Activated CD4-positive, alpha-beta T cell treated with anti-CD3 and anti-CD28 coated beads, Interleukin-2, amount 10 ng/mL, durations not matched to agents 24 days and 14 days (primary cell): ENCODE measurements around the gene SFMBT2. TPM values are rescaled to one million over a fixed set of nuclear protein-coding genes. Genes with fewer than 3 reads are reported as not detected.
A peak's percentile ranks its signal among the peaks of the same experiment; 100 is the strongest.

ENCODE experiments used
- DNase-seq: peaks from one replicate; pipeline ENCODE4 v3.0.0; 2022
- H3K27ac Mint-ChIP-seq: one replicate; pipeline ENCODE4 v1.8.0; 2022; ENCODE audit warnings: mild to moderate bottlenecking, mixed read lengths
- H3K27me3 Mint-ChIP-seq: one replicate; pipeline ENCODE4 v1.8.0; 2022; ENCODE audit warnings: mixed read lengths
- H3K36me3 Mint-ChIP-seq: one replicate; pipeline ENCODE4 v1.8.0; 2022; ENCODE audit warnings: low read depth, mild to moderate bottlenecking, mixed read lengths
- H3K4me1 Mint-ChIP-seq: one replicate; pipeline ENCODE4 v1.8.0; 2021; ENCODE audit warnings: mixed read lengths
- H3K4me3 Mint-ChIP-seq: one replicate; pipeline ENCODE4 v1.8.0; 2022; ENCODE audit warnings: mild to moderate bottlenecking, moderate library complexity, mixed read lengths
- H3K9me3 Mint-ChIP-seq: one replicate; pipeline ENCODE4 v1.8.0; 2021; ENCODE audit warnings: mixed read lengths
- intact Hi-C: fragments of 100-400 bp; cut with micrococcal nuclease; formaldehyde crosslinking; loops from one replicate; pipeline ENCODE4 v1.15.1; 2023
- total RNA-seq: library from RNA; stranded (reverse); gene quantifications from 2 replicates; pipeline ENCODE4 v1.2.3, GENCODE V29; 2022

SFMBT2 gene
- total RNA-seq, 1 donor from 2014 or later, result 24.9 TPM

- no peaks in the 10 kb centered on the region for H3K27me3 Mint-ChIP-seq
- H3K36me3 Mint-ChIP-seq, result peaks cover 53% of the 10 kb centered on the region
- no peak overlapping the region for H3K4me3 Mint-ChIP-seq
- H3K9me3 Mint-ChIP-seq, result peaks cover 7% of the 10 kb centered on the region
- no peak overlapping the region for H3K27ac Mint-ChIP-seq
- peaks cover 4% of the 10 kb centered on the region for H3K4me1 Mint-ChIP-seq
- no peak for DNase-seq
- intact Hi-C loops, result no loop called here
Measured at GRCh38 chr10:7357193-7357592, 53.6 kb downstream of the SFMBT2 start.

- H3K36me3 Mint-ChIP-seq, result peaks cover 55% of the 10 kb centered on the region
- H3K9me3 Mint-ChIP-seq, result peaks cover 14% of the 10 kb centered on the region
- no peaks in the 10 kb centered on the region for H3K27me3 Mint-ChIP-seq
- intact Hi-C loops, result no loop called here
- no peak overlapping the region for H3K4me3 Mint-ChIP-seq
- H3K4me1 Mint-ChIP-seq, result peaks cover 4% of the 10 kb centered on the region
- no peak overlapping the region for H3K27ac Mint-ChIP-seq
- DNase-seq, result no peak
Measured at GRCh38 chr10:7354330-7355047, 56.3 kb downstream of the SFMBT2 start.

GRCh38 chr10:7351894-7352293, 58.9 kb downstream of the SFMBT2 start:
- Mint-ChIP-seq H3K36me3 (peaks cover 49% of the 10 kb centered on the region), H3K27me3 (no peaks in the 10 kb centered on the region), H3K9me3 (peaks cover 8% of the 10 kb centered on the region), H3K4me1 (peaks cover 6% of the 10 kb centered on the region), H3K27ac (no peak overlapping the region), H3K4me3 (no peak overlapping the region)
- intact Hi-C loops, result no loop called here
- no peak for DNase-seq

- Mint-ChIP-seq H3K9me3 (peaks cover 8% of the 10 kb centered on the region), H3K27ac (no peak overlapping the region), H3K4me1 (peaks cover 6% of the 10 kb centered on the region), H3K4me3 (no peak overlapping the region), H3K27me3 (no peaks in the 10 kb centered on the region), H3K36me3 (peaks cover 46% of the 10 kb centered on the region)
- intact Hi-C loops, result no loop called here
- DNase-seq, result no peak
Measured at GRCh38 chr10:7350541-7351195, 60.2 kb downstream of the SFMBT2 start.

- Mint-ChIP-seq H3K27ac (no peak overlapping the region), H3K9me3 (peaks cover 8% of the 10 kb centered on the region), H3K27me3 (no peaks in the 10 kb centered on the region), H3K36me3 (peaks cover 48% of the 10 kb centered on the region), H3K4me3 (no peak overlapping the region), H3K4me1 (peaks cover 6% of the 10 kb centered on the region)
- intact Hi-C loops, result no loop called here
- DNase-seq, result no peak
Measured at GRCh38 chr10:7345717-7346116, 65.1 kb downstream of the SFMBT2 start.

GRCh38 chr10:7343040-7343439, 67.8 kb downstream of the SFMBT2 start:
- intact Hi-C loops, result no loop called here
- peaks cover 44% of the 10 kb centered on the region for H3K36me3 Mint-ChIP-seq
- no peaks in the 10 kb centered on the region for H3K9me3 Mint-ChIP-seq
- H3K27ac Mint-ChIP-seq, result no peak overlapping the region
- no peak for DNase-seq
- H3K27me3 Mint-ChIP-seq, result no peaks in the 10 kb centered on the region
- H3K4me1 Mint-ChIP-seq, result peaks cover 21% of the 10 kb centered on the region
- no peak overlapping the region for H3K4me3 Mint-ChIP-seq

GRCh38 chr10:7340179-7340874, 70.5 kb downstream of the SFMBT2 start:
- intact Hi-C loops, result no loop called here
- H3K4me3 Mint-ChIP-seq, result no peak overlapping the region
- peak overlapping the region; percentile 45 for H3K27ac Mint-ChIP-seq
- H3K36me3 Mint-ChIP-seq, result peaks cover 43% of the 10 kb centered on the region
- no peaks in the 10 kb centered on the region for H3K27me3 Mint-ChIP-seq
- no peaks in the 10 kb centered on the region for H3K9me3 Mint-ChIP-seq
- no peak for DNase-seq
- peaks cover 37% of the 10 kb centered on the region for H3K4me1 Mint-ChIP-seq

- DNase-seq, result no peak
- Mint-ChIP-seq H3K36me3 (peaks cover 42% of the 10 kb centered on the region), H3K27ac (peak overlapping the region; percentile 45), H3K9me3 (no peaks in the 10 kb centered on the region), H3K27me3 (no peaks in the 10 kb centered on the region), H3K4me3 (no peak overlapping the region), H3K4me1 (peaks cover 37% of the 10 kb centered on the region)
- intact Hi-C loops, result no loop called here
Measured at GRCh38 chr10:7339510-7339909, 71.3 kb downstream of the SFMBT2 start.

GRCh38 chr10:7338469-7338868, 72.4 kb downstream of the SFMBT2 start:
- Mint-ChIP-seq H3K27ac (peak overlapping the region; percentile 52), H3K9me3 (no peaks in the 10 kb centered on the region)
- intact Hi-C loops, result no loop called here

GRCh38 chr10:7337431-7338171, 73.2 kb downstream of the SFMBT2 start:
- Mint-ChIP-seq H3K4me1 (peaks cover 40% of the 10 kb centered on the region), H3K4me3 (no peak overlapping the region), H3K36me3 (peaks cover 33% of the 10 kb centered on the region), H3K27ac (peak overlapping the region; percentile 52), H3K27me3 (no peaks in the 10 kb centered on the region), H3K9me3 (no peaks in the 10 kb centered on the region)
- intact Hi-C loops, result no loop called here
- no peak for DNase-seq

More at GRCh38 chr10:7338469-7338868, 72.4 kb downstream of the SFMBT2 start:
- H3K4me3 Mint-ChIP-seq, result no peak overlapping the region
- no peak for DNase-seq
- no peaks in the 10 kb centered on the region for H3K27me3 Mint-ChIP-seq
- peaks cover 39% of the 10 kb centered on the region for H3K36me3 Mint-ChIP-seq
- H3K4me1 Mint-ChIP-seq, result peaks cover 40% of the 10 kb centered on the region

- intact Hi-C loops, result no loop called here
- no peak overlapping the region for H3K27ac Mint-ChIP-seq
- H3K4me1 Mint-ChIP-seq, result peaks cover 46% of the 10 kb centered on the region
Measured at GRCh38 chr10:7335977-7336376, 74.9 kb downstream of the SFMBT2 start.

GRCh38 chr10:7334642-7334964, 76.2 kb downstream of the SFMBT2 start:
- intact Hi-C loops, result no loop called here
- no peak overlapping the region for H3K27ac Mint-ChIP-seq
- no peak for DNase-seq
- H3K36me3 Mint-ChIP-seq, result peaks cover 44% of the 10 kb centered on the region
- H3K9me3 Mint-ChIP-seq, result peaks cover 3% of the 10 kb centered on the region
- no peak overlapping the region for H3K4me3 Mint-ChIP-seq
- peaks cover 38% of the 10 kb centered on the region for H3K4me1 Mint-ChIP-seq
- no peaks in the 10 kb centered on the region for H3K27me3 Mint-ChIP-seq

More at GRCh38 chr10:7335977-7336376, 74.9 kb downstream of the SFMBT2 start:
- H3K27me3 Mint-ChIP-seq, result no peaks in the 10 kb centered on the region
- H3K36me3 Mint-ChIP-seq, result peaks cover 39% of the 10 kb centered on the region
- H3K9me3 Mint-ChIP-seq, result no peaks in the 10 kb centered on the region
- no peak for DNase-seq
- H3K4me3 Mint-ChIP-seq, result no peak overlapping the region

GRCh38 chr10:7333961-7334641, 76.7 kb downstream of the SFMBT2 start:
- intact Hi-C loops, result no loop called here
- Mint-ChIP-seq H3K27me3 (no peaks in the 10 kb centered on the region), H3K36me3 (peaks cover 47% of the 10 kb centered on the region), H3K4me1 (peaks cover 36% of the 10 kb centered on the region), H3K9me3 (peaks cover 4% of the 10 kb centered on the region), H3K27ac (no peak overlapping the region), H3K4me3 (no peak overlapping the region)
- no peak for DNase-seq
